ENCODE results near the gene ANKRD31.
"Not testable (repeated sequence)": the region's sequence is repeated elsewhere in the genome, so short reads cannot be mapped to it uniquely, and the experiment has no call there.

The ANKRD31 gene

DNA sequence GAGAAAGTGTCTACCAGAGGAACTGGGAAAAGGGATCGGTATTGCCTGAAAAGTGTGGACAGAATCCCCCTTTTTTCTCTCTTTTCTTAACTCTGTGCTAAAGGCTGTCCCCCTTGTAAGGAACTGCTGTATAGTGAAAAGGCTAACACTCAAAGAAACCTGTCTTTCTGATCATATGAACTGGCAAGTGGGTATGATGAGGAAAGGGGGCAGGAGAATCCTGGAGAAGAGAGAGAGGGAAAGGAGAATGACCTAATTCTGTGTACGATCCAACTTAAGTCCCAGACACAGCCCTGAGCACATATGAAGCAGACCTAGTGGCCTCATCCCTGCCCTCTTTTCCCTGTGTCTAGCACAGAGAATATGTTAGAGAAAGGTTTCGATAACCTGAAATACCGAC is 967 bp downstream of the ANKRD31 start:
- no peak for DNase-seq

DNA sequence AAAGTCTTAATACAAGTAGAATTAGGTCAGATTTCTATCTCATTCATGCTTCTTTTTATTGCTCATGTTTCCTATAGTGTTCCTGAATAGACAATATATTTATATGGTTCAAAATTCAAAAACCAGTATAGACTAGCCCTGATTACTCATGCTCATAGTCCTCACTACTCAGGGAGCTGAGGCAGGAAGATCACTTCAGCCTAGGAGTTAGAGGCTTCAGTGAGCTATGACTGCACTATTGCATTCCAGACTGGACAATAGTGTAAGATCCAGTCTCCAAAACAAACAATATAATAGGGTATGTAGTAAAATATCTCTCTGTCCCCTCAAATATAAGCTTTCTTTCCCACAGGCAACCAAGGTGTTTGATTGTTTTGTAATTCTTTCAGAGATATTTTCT is 2.4 kb downstream of the ANKRD31 start:
- no peak for DNase-seq

GRCh38 chr5:75226916-75227315 is 9.8 kb downstream of the ANKRD31 start:
- DNase-seq = no peak

DNA sequence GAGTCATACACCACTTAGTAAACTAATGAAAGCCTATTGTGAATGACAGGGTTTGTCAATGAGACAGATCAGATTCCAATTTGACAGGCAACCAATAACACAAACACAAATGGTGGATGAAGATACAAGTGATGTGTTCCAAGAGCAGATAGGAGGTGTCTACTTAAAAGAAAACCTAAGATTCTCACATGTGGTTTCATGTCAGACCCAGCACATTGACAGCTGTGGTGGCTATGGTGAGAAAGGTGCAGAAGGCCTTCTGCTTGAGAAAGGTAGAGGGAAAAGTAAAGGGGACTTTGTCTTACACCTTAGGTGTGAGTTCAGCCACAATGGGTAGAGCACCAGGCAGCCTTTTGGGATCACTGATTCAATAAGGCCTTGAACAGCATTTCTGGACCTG is 11.2 kb downstream of the ANKRD31 start:
- no peak for DNase-seq

DNA sequence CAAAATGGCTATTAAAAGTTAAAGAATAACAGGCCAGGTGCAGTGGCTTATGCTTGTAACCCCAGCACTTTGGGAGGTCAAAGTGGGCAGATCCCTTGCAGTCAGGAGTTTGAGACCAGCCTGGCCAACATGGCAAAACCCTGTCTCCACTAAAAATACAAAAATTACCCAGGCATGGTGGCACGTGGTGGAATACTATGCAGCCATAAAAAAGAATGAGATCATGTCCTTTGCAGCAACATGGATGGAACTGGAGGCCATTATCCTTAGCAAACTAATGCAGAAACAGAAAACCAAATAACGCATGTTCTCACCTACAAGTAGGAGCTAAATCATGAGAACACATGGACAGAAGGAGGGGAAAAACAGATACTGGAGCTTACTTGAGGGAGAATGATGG is 15.9 kb downstream of the ANKRD31 start:
- not testable (repeated sequence) for DNase-seq

- DNase-seq = no peak
Observed at GRCh38 chr5:75214928-75215327, 21.8 kb downstream of the ANKRD31 start.

DNA sequence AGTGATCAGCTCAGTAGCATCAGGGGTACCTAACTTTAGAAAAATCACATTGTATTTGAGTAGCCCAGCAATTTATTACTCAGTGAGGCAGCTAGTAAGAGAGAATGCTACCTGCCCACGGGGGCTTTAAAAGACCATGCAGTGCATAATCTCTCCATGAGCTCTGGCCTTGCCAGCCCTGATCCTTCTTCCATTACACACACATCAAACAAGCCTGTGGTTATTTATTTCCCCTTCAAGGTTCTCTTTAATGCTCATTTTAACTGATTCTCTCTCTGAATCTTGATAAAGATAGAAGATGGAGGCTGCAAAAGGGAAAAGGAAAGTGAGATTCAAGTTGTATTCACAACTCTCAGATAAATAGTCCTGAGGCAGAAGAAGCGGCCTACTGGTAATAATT is 22.3 kb downstream of the ANKRD31 start:
- DNase-seq = no peak

GRCh38 chr5:75203604-75204003 is 33.1 kb downstream of the ANKRD31 start:
- no peak for DNase-seq

GRCh38 chr5:75202935-75203334 is 33.7 kb downstream of the ANKRD31 start:
- DNase-seq = no peak

- no peak for DNase-seq
Observed at GRCh38 chr5:75200776-75201175, 35.9 kb downstream of the ANKRD31 start.

- DNase-seq = no peak
Observed at GRCh38 chr5:75199946-75200345, 36.7 kb downstream of the ANKRD31 start.

DNA sequence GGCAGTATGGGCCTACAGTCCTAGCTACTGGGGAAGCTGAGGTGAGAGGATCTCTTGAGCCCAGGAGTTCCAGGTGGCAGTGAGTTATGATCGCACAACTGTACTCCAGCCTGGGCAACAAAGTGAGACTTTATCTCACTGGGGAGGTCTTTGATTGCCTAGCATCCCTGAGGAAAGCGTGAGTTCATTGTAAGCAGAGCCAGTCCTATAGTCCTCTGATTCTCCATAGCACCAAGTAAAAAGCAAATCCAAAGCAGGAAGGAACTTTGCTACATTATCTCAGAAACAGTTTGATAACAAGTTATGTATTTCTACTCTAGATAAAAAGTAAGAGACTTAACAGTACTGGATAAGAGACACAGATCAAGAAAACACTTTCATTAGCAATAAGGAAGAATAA is 37.6 kb downstream of the ANKRD31 start:
- no peak for DNase-seq

GRCh38 chr5:75197745-75198144 is 38.9 kb downstream of the ANKRD31 start:
- DNase-seq = no peak

GRCh38 chr5:75192804-75193203 is 43.9 kb downstream of the ANKRD31 start:
- DNase-seq = no peak

DNA sequence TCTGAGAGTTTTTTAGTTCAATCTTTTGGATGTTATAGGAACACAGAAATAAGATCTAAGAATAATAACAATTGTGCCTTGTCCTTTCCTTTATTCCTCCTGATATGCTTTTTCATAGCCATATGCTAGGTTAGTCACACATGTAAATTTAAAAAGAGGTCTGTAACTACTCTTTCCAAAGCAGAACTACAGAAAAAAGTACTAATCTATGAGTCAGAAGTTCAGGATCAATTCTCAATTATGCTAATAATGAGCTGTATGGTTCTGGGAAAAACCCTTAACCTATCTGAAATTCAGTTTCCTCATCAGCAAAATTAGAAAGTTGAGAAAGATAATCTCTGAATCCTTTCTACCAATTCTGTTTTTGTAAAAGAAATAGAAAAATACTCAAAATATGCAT is 44.4 kb downstream of the ANKRD31 start:
- DNase-seq = no peak

DNA sequence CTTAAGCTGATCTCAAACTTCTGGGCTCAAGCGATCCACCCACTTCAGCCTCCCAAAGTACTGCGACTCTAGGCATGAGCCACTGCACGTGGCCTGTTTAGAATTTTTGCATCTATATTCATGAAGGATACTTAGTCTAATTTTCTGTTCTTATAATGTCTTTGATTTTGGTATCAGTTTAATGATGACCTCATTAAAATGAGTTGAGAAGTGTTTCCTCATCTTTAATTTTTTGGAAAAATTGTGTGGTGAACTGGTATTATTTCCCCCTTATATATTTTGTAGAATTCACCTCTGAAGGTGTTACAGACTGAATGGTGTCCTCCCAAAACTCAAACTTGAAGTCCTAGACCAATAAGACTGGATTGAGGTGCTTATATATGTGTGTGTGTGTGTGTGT is 46.5 kb downstream of the ANKRD31 start:
- DNase-seq = no peak

- no peak for DNase-seq
Observed at GRCh38 chr5:75189353-75189752, 47.3 kb downstream of the ANKRD31 start.

DNA sequence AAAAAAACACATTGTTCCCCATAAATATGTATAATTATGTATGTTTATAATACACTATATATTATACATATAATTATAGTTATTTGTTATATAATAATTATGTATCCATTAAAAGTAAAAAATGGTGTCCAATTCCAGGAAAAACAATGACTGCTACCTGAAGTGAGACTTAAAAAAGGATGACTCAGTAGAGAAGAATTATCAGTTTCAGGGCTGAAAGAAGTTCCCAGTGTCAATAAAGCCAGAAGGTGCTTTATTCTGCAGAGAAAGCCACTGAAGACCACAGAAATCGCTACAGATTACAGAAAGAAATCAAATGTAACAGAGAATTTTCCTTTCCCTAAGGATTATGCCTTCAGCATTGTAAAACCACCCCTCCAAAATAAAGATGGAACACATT is 50.9 kb downstream of the ANKRD31 start:
- DNase-seq = no peak

DNA sequence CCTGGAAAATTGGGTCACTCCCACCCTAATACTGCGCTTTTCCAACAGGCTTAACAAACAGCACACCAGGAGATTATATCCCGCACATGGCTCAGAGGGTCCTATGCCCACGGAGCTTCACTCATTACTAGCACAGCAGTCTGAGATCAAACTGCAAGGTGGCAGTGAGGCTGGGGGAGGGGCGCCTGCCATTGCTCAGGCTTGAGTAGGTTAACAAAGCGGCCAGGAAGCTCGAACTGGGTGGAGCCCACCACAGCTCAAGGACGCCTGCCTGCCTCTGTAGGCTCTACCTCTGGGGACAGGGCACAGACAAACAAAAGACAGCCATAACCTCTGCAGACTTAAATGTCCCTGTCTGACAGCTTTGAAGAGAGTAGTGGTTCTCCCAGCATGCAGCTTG is 60.7 kb downstream of the ANKRD31 start:
- DNase-seq = not testable (repeated sequence)

DNA sequence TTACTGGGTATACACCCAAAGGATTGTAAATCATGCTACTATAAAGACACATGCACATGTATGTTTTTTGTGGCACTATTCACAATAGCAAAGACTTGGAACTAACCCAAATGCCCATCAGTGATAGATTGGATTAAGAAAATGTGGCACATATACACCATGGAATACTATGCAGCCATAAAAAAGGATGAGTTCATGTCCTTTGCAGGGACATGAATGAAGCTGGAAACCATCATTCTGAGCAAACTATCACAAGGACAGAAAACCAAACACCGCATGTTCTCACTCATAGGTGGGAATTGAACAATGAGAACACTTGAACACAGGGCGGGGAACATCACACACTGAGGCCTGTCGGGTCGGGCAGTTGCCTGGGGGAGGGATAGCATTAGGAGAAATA is 61.8 kb downstream of the ANKRD31 start:
- not testable (repeated sequence) for DNase-seq

DNA sequence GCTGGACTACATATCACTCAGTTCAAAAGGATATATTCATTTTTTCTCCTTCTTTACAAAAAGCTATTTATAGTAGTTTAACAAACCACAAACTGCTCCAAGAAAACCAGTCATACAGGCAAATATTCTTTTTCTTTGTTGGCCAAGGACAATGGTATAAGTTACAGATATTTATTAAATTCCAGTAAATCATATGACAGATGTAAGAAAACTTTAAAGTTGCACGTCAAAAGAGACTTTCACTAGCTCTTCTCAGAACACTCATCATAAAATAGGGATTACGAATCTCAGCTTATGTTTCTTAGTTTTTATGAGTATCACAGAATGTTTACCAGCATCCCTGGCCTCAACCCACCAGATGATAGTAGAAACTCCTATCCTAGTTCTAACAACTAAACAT is 67.2 kb downstream of the ANKRD31 start:
- no peak for DNase-seq

DNA sequence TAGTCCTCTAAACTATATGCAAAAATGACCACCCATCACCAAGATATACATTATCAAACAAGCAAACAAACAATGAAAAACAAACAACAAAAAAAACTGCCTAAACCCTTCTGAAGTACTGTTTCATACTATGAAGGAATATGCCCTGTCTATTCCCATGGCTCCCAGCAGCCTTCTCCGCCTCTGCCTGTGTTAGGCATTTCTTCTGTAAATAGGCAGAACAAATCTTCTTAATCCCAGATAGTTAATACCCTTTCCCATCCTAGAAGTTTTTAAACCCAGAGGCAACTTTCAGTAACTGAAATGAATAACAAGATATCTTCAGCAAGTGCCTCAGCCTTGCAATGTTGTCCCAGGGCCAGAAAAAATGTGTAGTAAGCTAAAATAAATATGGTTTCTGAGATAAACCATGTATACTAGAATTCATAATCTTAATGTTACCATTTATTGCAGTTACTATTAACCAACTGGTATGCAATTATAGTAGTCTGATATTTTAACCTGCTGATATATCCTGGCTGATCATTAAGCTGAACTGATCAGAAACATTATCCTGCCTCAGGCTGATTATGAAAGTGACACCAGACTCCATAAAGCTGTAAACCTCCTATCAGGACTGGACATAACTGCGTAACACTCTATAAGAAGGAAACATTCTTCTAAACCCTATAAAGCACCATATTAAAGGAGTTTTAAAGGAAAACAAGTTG is 68.5 kb downstream of the ANKRD31 start:
- no peak for DNase-seq

DNA sequence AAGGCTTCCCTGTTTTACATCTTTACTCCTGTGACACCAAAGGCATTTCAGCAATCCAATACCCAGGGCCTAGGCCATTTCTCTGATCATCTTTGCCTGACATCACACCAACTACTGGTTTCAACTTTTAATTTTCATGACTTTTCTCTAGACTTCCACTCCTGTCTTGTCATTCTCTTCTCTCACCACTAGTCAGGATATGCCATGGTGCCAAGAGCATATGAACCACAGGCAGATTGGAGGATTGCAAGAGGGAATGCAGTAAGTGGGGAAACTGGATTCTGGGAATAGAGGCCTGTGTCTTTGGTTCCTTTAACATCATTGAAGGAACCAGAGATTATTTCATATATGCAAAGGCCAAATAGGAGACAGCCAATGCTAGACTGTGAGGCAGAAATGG is 69.3 kb downstream of the ANKRD31 start:
- DNase-seq = no peak

DNA sequence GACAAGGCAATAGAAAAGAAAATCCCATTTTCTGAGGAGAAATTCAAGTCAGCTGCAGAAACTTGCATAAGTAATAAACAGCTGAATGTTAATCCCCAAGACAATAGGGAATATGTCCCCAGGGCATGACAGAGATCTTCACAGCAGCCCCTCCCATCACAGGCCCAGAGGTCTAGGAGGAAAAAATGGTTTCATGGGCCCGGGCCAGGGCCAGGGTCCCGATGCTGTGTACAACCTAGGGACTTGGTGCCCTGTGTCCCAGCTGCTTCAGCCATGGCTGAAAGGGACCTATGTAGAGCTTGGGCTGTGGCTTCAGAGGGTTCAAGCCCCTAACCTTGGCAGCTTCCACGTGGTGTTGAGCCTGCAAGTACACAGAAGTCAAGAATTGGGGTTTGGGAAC is 75.2 kb downstream of the ANKRD31 start:
- DNase-seq = not testable (repeated sequence)

Measured in amygdala (tissue), 56 donors.